GM19452 (cell line): ENCODE results near the gene CD96.

Source experiments
- ATAC-seq: cut with Tn5 transposase; IDR thresholded peaks from one replicate; pipeline ENCODE4 v1.9.1; 2021; ENCODE audit not compliant: unreplicated experiment

Gene CD96

GRCh38 chr3:111592936-111593335, 50.9 kb downstream of the CD96 start:
- no peak for ATAC-seq

DNA sequence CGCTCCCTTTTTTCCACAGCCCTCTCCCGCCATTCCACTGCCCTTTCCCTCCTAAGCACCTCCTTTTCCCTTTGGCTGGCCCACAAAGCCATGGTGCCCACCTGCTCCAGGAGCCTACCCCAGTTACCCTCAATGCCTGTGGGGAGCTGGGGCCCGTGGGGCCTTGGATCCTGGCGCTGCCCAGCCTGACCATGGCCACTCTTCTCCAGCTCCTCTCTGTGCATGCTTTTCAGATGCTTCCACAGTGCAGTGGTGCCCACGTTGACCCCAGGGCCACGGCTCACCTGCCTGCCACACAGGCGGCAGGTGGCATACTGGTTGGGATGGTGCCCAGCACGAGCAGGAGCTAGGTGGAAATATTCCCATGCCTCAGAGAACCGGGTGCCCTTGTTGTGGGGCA, 51.7 kb downstream of the CD96 start:
- no peak for ATAC-seq

DNA sequence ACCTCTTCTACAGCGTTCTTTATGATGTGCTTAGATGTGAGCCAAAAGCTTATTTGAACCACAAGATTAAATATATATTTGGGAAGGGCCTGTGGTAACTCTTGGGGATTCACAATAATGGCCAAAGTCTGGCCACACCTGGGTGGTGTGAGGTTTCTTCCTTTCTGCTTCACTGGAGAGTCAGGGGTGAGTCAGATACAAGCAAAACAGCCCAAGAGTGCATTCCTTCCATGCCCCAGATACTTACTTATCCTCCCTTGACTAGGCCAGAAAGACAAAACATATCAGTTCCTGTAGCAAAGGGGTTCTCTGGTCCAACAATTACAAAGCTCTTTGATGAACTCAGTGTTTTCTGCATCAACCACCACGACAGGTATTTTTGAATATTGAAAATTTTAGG, 52.2 kb downstream of the CD96 start:
- ATAC-seq = peak; percentile 72

- ATAC-seq = no peak
These were observed 52.8 kb downstream of the CD96 start for GRCh38 chr3:111594781-111595180.

GRCh38 chr3:111595232-111595631, 53.2 kb downstream of the CD96 start, which contains the start of gene ZBED2:
ZBED2 (minus strand) TSS chr3:111595346; CDS start chr3:111594201, 1,145 bp downstream.
- no peak for ATAC-seq

- ATAC-seq = no peak
These were observed 54.3 kb downstream of the CD96 start for GRCh38 chr3:111596328-111596727.

DNA sequence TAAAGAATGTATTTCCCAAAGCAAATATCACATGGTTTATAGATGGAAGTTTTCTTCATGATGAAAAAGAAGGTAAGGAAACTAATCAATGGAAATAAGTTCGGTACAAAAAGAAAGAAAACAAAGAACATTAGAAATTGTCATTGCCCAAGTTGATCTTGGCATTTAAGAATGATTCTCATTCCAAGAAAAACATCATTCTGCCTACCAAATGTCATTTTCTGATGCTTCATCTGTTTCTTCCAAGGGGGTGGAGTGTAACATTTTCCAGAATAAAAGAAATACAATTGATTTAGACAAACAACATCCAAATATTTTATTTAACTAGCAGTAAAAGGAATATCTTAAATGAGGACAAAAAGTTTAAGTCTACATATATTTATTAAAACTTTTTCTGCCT, 56.1 kb downstream of the CD96 start:
- no peak for ATAC-seq

GRCh38 chr3:111598552-111598951, 56.6 kb downstream of the CD96 start:
- no peak for ATAC-seq

DNA sequence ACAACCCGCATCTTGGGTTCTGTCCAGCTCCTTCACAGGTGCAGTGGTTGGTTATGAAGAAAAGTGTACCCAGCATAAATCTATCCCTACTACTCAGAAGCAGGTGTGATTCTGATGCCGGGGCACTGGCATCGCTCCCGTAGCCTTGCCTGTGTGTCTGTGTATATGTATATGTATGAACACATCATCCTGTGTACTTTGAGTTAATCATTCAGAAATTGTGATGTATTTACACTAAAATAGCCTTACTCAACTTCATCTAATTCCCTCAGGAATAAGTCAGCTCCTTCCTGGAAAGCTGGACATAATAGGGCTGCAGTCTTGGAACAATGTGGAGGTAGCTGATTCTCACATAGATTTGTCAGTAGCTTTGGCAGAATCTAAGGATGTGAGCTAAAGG, 59.8 kb downstream of the CD96 start:
- no peak for ATAC-seq

DNA sequence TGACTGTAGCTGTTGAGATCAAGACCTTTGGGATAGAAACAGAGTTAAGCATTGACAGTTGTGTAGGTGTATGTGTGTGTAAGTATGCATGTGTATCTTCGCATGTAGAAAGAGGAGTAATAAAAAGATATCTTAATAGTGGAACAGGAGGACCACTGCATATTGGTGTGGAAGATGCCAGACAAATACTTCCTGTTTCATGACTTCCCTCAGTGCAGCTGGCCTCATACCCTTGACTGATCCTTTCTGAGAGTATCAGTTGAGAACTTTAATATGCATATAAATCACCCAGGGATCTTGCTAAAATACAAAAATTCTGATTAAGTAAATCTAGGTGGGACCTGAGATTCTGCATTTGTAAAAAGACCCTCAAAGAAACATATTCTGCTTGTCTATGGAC, 61.7 kb downstream of the CD96 start:
- no peak for ATAC-seq

- no peak for ATAC-seq
These were observed 62.1 kb downstream of the CD96 start for GRCh38 chr3:111604119-111604518.

- ATAC-seq = no peak
These were observed 63.0 kb downstream of the CD96 start for GRCh38 chr3:111605018-111605417.

GRCh38 chr3:111605493-111605892, 63.5 kb downstream of the CD96 start:
- no peak for ATAC-seq

DNA sequence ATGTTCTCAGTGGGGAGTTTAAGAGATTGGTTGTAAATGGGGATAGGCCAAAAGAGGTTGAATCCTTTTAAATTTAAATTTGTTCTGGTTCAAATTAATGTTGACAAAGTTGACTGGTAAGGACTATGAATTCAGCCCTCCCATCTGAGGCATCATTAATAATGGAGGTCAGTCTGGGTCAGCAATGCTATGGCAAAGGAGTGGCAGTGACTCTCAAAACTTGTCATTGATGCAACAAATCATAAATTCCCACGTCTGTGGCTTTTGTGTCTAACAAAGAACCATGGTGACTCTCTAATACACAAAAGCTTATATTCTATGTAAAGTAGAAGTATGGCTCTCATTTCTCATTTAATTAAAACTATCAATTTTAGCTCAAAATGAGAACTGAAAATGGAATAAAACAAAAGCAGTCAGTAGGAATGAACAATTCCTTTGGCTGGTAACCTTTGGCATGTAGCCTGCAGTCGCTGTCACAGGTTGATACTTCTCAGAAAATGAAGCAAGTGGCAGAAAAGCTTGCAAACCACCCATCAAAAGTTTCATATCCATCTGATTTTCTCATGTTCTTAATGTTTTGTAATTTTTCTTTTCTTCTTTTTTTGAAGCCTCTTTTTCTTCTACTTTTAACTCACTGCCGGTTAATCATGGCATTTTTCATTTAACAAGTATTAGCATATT, 65.4 kb downstream of the CD96 start:
- no peak for ATAC-seq

GRCh38 chr3:111608383-111608782, 66.4 kb downstream of the CD96 start:
- no peak for ATAC-seq

DNA sequence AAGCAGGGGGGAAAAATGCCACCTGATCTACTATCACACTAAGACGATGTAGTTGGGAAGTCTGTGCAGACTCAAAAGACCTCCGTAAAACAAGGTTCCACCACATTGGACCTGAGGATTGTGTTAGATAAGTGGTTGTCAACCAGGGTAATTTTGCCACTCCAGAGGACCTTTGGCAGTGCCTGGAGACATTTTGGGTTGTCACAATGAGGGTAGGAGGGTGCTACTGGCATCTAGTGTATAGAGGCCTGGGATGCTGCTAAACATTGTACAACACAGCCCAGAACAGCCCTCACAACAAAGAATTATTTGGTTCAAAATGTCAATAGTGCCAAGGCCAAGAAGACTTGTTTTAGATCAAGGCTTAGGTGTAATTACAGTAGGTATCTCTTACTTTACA, 67.7 kb downstream of the CD96 start:
- peak; percentile 4 for ATAC-seq

DNA sequence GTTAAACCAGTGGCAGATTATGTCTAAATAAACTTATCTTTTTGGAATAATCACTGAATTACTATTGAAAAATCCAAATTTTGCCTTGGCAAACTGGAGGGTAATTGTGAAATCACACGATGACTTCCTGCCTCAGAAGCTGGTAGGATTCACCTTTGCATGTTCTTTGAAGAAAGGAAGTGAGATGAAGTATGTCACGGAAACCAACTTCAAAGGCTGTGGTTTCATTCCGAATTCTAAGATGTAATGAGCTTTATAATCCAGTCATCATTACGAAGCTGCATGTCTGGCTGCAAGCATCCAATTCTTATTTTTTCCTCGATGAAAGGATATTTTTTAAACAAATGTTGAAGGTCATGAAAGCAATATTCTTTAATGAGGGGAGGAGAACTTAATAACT, 68.2 kb downstream of the CD96 start:
- ATAC-seq = peak; percentile 90

DNA sequence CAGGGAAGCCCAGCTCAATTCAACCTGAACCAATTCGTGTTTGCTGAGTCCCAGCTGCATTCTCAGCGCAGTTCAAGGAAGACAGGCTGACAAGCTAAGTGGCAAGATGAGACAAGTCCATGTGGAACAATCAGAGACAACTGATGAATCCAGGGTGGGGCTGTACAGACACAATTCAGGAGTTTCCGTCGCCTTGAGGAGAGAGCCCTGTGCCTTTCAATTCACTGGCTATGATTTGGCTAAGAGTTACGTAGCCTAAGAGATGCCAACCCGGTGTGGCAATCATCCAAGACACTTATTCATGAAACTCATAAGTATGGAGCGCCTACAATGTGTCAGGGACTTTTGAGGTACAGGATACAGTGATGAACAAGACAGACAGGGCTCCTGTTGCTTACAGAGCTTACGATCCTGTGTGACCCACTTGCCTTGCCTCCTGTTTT, 68.6 kb downstream of the CD96 start:
- peak; percentile 22 for ATAC-seq

GRCh38 chr3:111613294-111613693, 71.3 kb downstream of the CD96 start:
- no peak for ATAC-seq

- ATAC-seq = no peak
These were observed 73.9 kb downstream of the CD96 start for GRCh38 chr3:111615880-111616279.

DNA sequence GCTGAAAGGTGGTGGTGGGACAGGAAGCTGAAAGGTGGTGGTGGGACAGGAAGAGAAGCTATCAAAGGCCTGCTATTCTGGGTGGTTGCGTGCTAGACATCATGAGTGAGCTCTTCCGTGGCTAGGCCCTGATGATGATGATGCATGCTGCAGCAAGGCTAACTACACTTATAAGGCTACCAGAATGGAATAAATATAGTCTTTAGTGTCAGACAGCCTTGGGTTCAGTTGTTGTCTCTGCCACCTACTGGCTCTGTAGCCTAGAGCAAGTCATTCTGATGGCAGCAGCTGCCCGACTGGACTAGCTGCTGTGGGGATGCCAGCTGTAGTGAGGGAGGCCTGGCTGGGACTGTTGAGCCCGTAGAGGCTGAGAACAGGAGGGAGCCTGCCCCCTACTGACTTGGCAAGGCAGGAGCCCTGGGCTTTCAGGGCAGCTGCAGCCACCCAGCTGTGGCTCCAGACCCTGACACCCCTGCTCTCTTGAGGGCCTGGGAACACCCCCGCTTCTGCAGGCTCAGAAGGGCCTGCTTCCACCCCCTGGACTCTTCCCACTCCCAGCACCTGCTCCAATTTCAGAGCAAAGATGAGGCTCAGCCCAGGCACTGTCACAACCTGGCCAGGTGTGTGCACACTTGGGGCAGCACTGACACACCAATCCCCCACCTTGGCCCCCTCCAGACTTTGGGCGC, 74.6 kb downstream of the CD96 start:
- ATAC-seq = peak; percentile 81

DNA sequence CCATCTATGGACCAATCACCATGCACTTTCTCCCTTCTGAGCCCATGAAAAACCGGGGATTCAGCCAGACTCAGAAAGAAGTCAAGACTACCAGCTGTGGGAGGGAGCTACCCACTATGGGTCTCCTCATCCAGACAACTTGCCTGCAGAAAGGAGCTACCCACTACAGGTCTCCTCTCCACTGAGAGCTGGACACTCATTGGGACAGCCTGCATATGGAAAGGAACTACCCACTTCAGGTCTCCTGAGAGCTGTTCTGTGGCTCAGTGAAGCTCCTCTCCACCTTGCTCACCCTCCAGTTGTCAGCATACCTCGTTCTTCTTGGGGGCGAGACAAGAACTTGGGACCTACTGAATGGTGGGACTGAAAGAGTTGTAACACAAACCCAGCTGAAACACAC, 75.4 kb downstream of the CD96 start:
- ATAC-seq = no peak
